CD8-positive, alpha-beta memory T cell (primary cell): ENCODE results near the gene RPS6KA2. TPM values are rescaled to one million over a fixed set of nuclear protein-coding genes. Genes with fewer than 3 reads are reported as not detected.
"Not testable (repeated sequence)": the region's sequence is repeated elsewhere in the genome, so short reads cannot be mapped to it uniquely, and the experiment has no call there.

Experiments used
- CTCF ChIA-PET: fragments of 350-600 bp; sonication (Branson Sonifier 250); formaldehyde crosslinking; loops from one replicate; lab custom pipeline; 2021; ENCODE audit warnings: antibody characterized with exemption; lab: Charles Lee
- POLR2A ChIA-PET: fragments of 350-600 bp; sonication (Branson Sonifier 250); formaldehyde crosslinking; loops from one replicate; lab custom pipeline; 2021; ENCODE audit warnings: antibody characterized with exemption; lab: Charles Lee
- DNase-seq, 5 donors: peaks; one replicate each; pipeline versions ENCODE4 v3.0.0 to v3.0.0-alpha.2; 2020 to 2022; ENCODE audit warnings: mixed read lengths in 1 of 5
- H3K27ac ChIP-seq: one replicate; pipeline ENCODE4 v1.7.0; 2013; ENCODE audit warnings: low read depth, mild to moderate bottlenecking, low read length, moderate library complexity
- H3K27me3 ChIP-seq: 2 replicates; pipeline ENCODE4 v1.7.0; 2013; ENCODE audit warnings: low read length, mild to moderate bottlenecking; ENCODE audit not compliant: insufficient read depth, poor library complexity, severe bottlenecking
- H3K36me3 ChIP-seq: 2 replicates; pipeline ENCODE4 v1.7.0; 2013; ENCODE audit warnings: mild to moderate bottlenecking, low read length, moderate library complexity; ENCODE audit not compliant: insufficient read depth
- H3K4me1 ChIP-seq: 2 replicates; pipeline ENCODE4 v1.7.0; 2013; ENCODE audit warnings: mild to moderate bottlenecking, low read length, moderate library complexity; ENCODE audit not compliant: insufficient read depth
- H3K4me3 ChIP-seq: 2 replicates; pipeline ENCODE4 v1.7.0; 2013; ENCODE audit warnings: mild to moderate bottlenecking, low read length
- H3K9me3 ChIP-seq: 2 replicates; pipeline ENCODE4 v1.7.0; 2013; ENCODE audit warnings: mild to moderate bottlenecking, low read length
- H3K27ac Mint-ChIP-seq, 8 donors: one replicate each; pipeline ENCODE4 v1.8.0; 2020 to 2021; ENCODE audit warnings: mixed read lengths in 8 of 8, mild to moderate bottlenecking in 6 of 8, inconsistent platforms in 3 of 8, moderate library complexity in 3 of 8
- H3K27me3 Mint-ChIP-seq, 2 donors: one replicate each; pipeline ENCODE4 v1.8.0; 2020 to 2021; ENCODE audit warnings: mixed read lengths in 2 of 2, mild to moderate bottlenecking in 1 of 2, moderate library complexity in 1 of 2
- H3K36me3 Mint-ChIP-seq, 3 donors: one replicate each; pipeline ENCODE4 v1.8.0; 2020 to 2021; ENCODE audit warnings: mixed read lengths in 3 of 3, inconsistent platforms in 1 of 3, mild to moderate bottlenecking in 1 of 3
- H3K4me1 Mint-ChIP-seq, 3 donors: one replicate each; pipeline ENCODE4 v1.8.0; 2020 to 2021; ENCODE audit warnings: mixed read lengths in 3 of 3, inconsistent platforms in 1 of 3, mild to moderate bottlenecking in 1 of 3
- H3K4me3 Mint-ChIP-seq, 7 donors: one replicate each; pipeline ENCODE4 v1.8.0; 2020 to 2021; ENCODE audit warnings: mixed read lengths in 7 of 7, mild to moderate bottlenecking in 6 of 7, moderate library complexity in 4 of 7, inconsistent platforms in 2 of 7
- H3K9me3 Mint-ChIP-seq, 5 donors: one replicate each; pipeline ENCODE4 v1.8.0; 2020 to 2022; ENCODE audit warnings: mixed read lengths in 5 of 5, mild to moderate bottlenecking in 3 of 5, moderate library complexity in 2 of 5, inconsistent platforms in 1 of 5
- polyA plus RNA-seq: library from polyadenylated mRNA; unstranded; fragments of 300-500 nt; fragmentation: Illumina TruSeq; gene quantifications from one replicate; pipeline ENCODE4 v1.2.3, GENCODE V29; 2021
- total RNA-seq, 2 experiments: library from RNA; stranded (reverse); gene quantifications; one replicate each; pipeline ENCODE4 v1.2.3, GENCODE V29; 2021

The RPS6KA2 gene
- total and polyA plus RNA-seq, 3 experiments from 2014 or later: 3.6 to 4.7 (median 4.6) TPM

GRCh38 chr6:166636934-166637333, 9.9 kb upstream of the RPS6KA2 start:
- no peaks in the 10 kb centered on the region for H3K36me3 ChIP-seq
- POLR2A ChIA-PET: no interaction called here
- H3K27me3 Mint-ChIP-seq: peaks cover 36 to 87% of the 10 kb centered on the region in 2 donors

DNA sequence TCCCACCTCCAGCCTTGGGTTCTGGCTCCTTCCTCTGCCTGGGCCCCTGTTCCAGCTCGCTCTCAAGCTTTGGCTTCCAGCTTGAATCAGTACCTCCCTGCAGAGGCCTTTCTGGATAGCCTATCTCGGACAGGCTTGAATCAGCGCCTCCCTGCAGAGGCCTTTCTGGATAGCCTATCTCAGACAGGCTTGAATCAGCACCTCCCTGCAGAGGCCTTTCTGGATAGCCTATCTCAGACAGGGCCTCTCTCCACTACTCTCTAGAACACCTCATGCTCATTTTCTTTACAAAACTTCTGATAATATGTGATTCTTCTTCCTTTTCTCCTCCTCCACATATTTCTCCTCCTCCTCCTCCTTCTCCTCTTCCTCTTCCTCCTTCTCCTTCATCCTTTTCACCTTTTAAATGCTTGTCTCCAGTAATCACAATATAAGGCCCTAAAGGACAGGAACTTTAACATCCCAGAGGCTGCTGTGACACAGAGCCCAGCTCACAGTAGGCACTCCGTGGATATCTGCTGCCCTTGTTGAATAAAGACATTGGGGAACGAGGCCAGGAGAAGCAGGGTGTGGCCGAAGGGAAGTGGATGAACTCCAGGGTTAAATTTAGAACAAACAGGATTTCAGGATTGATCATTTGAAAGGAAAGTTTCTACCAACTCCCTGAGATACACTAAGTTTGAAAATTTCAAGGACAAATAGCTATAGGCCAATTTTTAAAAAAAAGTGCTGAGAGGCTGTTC, 9.3 kb upstream of the RPS6KA2 start:
- DNase-seq: no peak
- Histone ChIP-seq H3K27ac (no peak overlapping the region), H3K27me3 (peaks cover 9% of the 10 kb centered on the region), H3K4me1 (no peaks in the 10 kb centered on the region), H3K36me3 (no peaks in the 10 kb centered on the region), H3K9me3 (no peaks in the 10 kb centered on the region), H3K4me3 (no peak overlapping the region)
- Mint-ChIP-seq H3K27me3 (peaks cover 35 to 88% of the 10 kb centered on the region in 2 donors), H3K4me3 (no peak overlapping the region), H3K27ac (no peak overlapping the region), H3K9me3 (peaks cover 0 to 2% (median 0%) of the 10 kb centered on the region in 5 donors), H3K36me3 (peaks cover 0 to 4% (median 4%) of the 10 kb centered on the region in 3 donors), H3K4me1 (peaks cover 0 to 8% (median 6%) of the 10 kb centered on the region in 3 donors)
- CTCF ChIA-PET: no interaction called here
- POLR2A ChIA-PET: no interaction called here

More at GRCh38 chr6:166636934-166637333, 9.9 kb upstream of the RPS6KA2 start:
- Histone ChIP-seq H3K4me3 (no peak overlapping the region), H3K9me3 (no peaks in the 10 kb centered on the region), H3K27ac (no peak overlapping the region), H3K27me3 (peaks cover 9% of the 10 kb centered on the region), H3K4me1 (no peaks in the 10 kb centered on the region)
- Mint-ChIP-seq H3K4me3 (no peak overlapping the region), H3K36me3 (peaks cover 0 to 4% (median 4%) of the 10 kb centered on the region in 3 donors), H3K4me1 (peaks cover 0 to 8% (median 6%) of the 10 kb centered on the region in 3 donors), H3K27ac (no peak overlapping the region), H3K9me3 (peaks cover 0 to 4% (median 0%) of the 10 kb centered on the region in 5 donors)
- CTCF ChIA-PET: no interaction called here
- DNase-seq: no peak

DNA sequence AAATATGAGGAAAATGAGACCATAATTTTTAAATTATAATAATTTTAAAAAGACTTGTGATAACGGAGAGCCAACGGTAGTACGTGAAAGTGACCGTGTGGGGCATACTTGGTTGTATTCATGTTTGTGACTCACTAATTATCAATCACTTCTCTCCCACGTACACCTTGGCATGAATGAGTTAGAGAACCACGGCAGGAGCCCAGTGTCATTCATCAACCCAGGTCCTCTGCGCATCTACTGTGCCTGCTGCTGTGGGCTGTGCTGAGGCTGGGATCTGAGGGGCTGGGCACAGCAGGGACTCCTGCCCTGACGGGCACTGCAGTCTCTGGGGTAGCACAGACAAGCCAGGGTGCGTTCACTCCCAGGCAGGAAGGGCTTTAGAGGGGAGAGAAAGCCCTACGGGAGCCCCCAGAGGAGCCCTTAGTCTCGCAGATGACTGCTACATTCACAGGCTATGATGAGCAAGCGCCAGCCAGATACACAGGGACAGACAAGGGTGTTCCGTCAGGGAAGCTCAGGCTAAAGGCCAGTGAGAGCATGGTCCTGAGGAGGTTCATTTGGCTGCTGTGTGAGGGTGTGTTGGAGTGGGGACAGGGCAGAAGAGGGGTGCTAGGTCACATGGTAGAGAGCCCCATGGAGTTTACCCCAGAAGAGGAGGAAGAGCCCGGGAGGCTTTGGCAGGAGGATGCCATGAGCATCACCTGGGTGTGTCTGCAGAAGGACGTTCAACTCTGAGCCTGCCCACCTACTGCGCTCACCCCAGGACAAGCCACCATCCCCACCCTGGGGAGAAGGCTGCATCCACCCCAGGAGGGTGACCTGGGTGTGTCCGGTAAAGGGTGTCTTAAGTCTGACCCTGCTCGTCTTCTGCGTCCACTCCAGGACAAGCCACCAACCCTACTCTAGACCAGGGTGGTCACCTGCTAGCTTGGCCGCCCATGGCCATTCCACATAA, 8.2 kb upstream of the RPS6KA2 start:
- no peaks in the 10 kb centered on the region for H3K36me3 ChIP-seq
- no peaks in the 10 kb centered on the region for H3K9me3 ChIP-seq
- peaks cover 6% of the 10 kb centered on the region for H3K27me3 ChIP-seq
- H3K4me3 Mint-ChIP-seq: no peak overlapping the region
- H3K9me3 Mint-ChIP-seq: peaks cover 0 to 2% (median 0%) of the 10 kb centered on the region in 5 donors
- no peak overlapping the region for H3K27ac ChIP-seq
- CTCF ChIA-PET: no interaction called here
- no peaks in the 10 kb centered on the region for H3K4me1 ChIP-seq
- H3K4me1 Mint-ChIP-seq: peaks cover 0 to 7% (median 6%) of the 10 kb centered on the region in 3 donors
- no peak overlapping the region for H3K4me3 ChIP-seq
- POLR2A ChIA-PET: no interaction called here
- DNase-seq: no peak
- peaks cover 0 to 4% (median 4%) of the 10 kb centered on the region in 3 donors for H3K36me3 Mint-ChIP-seq
- no peak overlapping the region for H3K27ac Mint-ChIP-seq
- peaks cover 37 to 90% of the 10 kb centered on the region in 2 donors for H3K27me3 Mint-ChIP-seq

GRCh38 chr6:166634581-166634980, 7.5 kb upstream of the RPS6KA2 start:
- DNase-seq, H3K36me3 Mint-ChIP-seq, H3K27me3 ChIP-seq, H3K4me1 Mint-ChIP-seq, H3K4me3 ChIP-seq, H3K9me3 Mint-ChIP-seq, H3K36me3 ChIP-seq, H3K4me1 ChIP-seq, CTCF ChIA-PET, POLR2A ChIA-PET, H3K27ac ChIP-seq, H3K4me3 Mint-ChIP-seq, H3K27ac Mint-ChIP-seq, H3K9me3 ChIP-seq: not testable (repeated sequence)
- peaks cover 37 to 89% of the 10 kb centered on the region in 2 donors for H3K27me3 Mint-ChIP-seq

- H3K4me1 ChIP-seq: peaks cover 1% of the 10 kb centered on the region
- peaks cover 6% of the 10 kb centered on the region for H3K27me3 ChIP-seq
- no peaks in the 10 kb centered on the region for H3K9me3 ChIP-seq
- Mint-ChIP-seq H3K27ac (no peak overlapping the region), H3K4me3 (no peak overlapping the region), H3K4me1 (peaks cover 0 to under 1% (median 0%) of the 10 kb centered on the region in 3 donors), H3K9me3 (peaks cover 0 to 2% (median 0%) of the 10 kb centered on the region in 5 donors), H3K27me3 (peaks cover 35 to 89% of the 10 kb centered on the region in 2 donors), H3K36me3 (peaks cover 0 to 4% (median 4%) of the 10 kb centered on the region in 3 donors)
- ChIA-PET CTCF (interaction anchor here (1.3 kb wide), 1 partner anchor 21 kb away, joined by 3 read pairs; no protein-coding TSS in a partner anchor), POLR2A (no interaction called here)
- no peaks in the 10 kb centered on the region for H3K36me3 ChIP-seq
- H3K27ac ChIP-seq: no peak overlapping the region
- H3K4me3 ChIP-seq: no peak overlapping the region
- DNase-seq: no peak
Measured at GRCh38 chr6:166633732-166634535, 6.9 kb upstream of the RPS6KA2 start.

DNA sequence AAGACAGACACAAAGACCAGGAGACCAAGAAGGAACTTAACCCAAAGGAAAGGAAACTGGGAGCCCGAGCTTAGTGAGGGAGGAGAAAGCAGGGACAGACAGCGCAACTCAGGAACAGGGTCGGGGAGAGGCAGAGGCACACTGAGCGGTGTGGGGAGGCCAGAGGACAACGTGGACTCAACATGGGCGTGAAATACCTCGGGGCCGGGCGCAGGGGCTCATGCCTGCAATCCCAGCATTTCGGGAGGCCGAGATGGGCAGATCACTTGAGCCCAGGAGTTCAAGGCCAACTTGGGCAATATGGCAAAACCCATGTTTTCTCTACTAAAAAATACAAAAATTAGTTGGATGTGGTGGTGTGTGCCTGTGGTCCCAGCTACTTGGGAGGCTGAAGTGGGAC, 5.7 kb upstream of the RPS6KA2 start:
- H3K27ac Mint-ChIP-seq: peak overlapping the region in 1 of 8 donors; percentile 10
- Histone ChIP-seq H3K36me3 (no peaks in the 10 kb centered on the region), H3K4me3 (no peak overlapping the region), H3K9me3 (no peaks in the 10 kb centered on the region), H3K27me3 (peaks cover 12% of the 10 kb centered on the region), H3K4me1 (peaks cover 10% of the 10 kb centered on the region), H3K27ac (no peak overlapping the region)
- H3K27me3 Mint-ChIP-seq: peaks cover 31 to 81% of the 10 kb centered on the region in 2 donors
- H3K4me3 Mint-ChIP-seq: no peak overlapping the region
- POLR2A ChIA-PET: no interaction called here
- DNase-seq: no peak
- H3K4me1 Mint-ChIP-seq: peaks cover 8 to 11% (median 8%) of the 10 kb centered on the region in 3 donors
- H3K9me3 Mint-ChIP-seq: peaks cover 0 to 2% (median 0%) of the 10 kb centered on the region in 5 donors
- peaks cover 0 to 4% (median 4%) of the 10 kb centered on the region in 3 donors for H3K36me3 Mint-ChIP-seq
- CTCF ChIA-PET: no interaction called here

- H3K36me3 ChIP-seq: no peaks in the 10 kb centered on the region
- Mint-ChIP-seq H3K4me1 (peaks cover 15 to 20% (median 19%) of the 10 kb centered on the region in 3 donors), H3K27me3 (peaks cover 33 to 64% of the 10 kb centered on the region in 2 donors), H3K36me3 (peaks cover 0 to 4% (median 4%) of the 10 kb centered on the region in 3 donors), H3K9me3 (peaks cover 0 to 2% (median 0%) of the 10 kb centered on the region in 5 donors), H3K4me3 (peak overlapping the region in 1 of 7 donors; percentile 27), H3K27ac (no peak overlapping the region)
- no peak overlapping the region for H3K27ac ChIP-seq
- H3K27me3 ChIP-seq: peaks cover 12% of the 10 kb centered on the region
- POLR2A ChIA-PET: no interaction called here
- no peak for DNase-seq
- H3K9me3 ChIP-seq: no peaks in the 10 kb centered on the region
- no peak overlapping the region for H3K4me3 ChIP-seq
- CTCF ChIA-PET: interaction anchor here (0.9 to 1.9 kb wide), 3 partner anchors 9 to 249 kb away, joined by 3 to 5 read pairs (median 4); no protein-coding TSS in a partner anchor
- peaks cover 14% of the 10 kb centered on the region for H3K4me1 ChIP-seq
Measured at GRCh38 chr6:166630462-166630861, 3.4 kb upstream of the RPS6KA2 start.
